ENCODE results near the gene MAPK8IP2.
"Not testable (repeated sequence)": the region's sequence is repeated elsewhere in the genome, so short reads cannot be mapped to it uniquely, and the experiment has no call there.

The MAPK8IP2 gene

GRCh38 chr22:50635591-50635990 is 35.0 kb downstream of the MAPK8IP2 start:
- DNase-seq (ENCODE audit: low spot score), result no peak

- DNase-seq (ENCODE audit: low spot score), result not testable (repeated sequence)
Observed at GRCh38 chr22:50640296-50640695, 39.7 kb downstream of the MAPK8IP2 start.

DNA sequence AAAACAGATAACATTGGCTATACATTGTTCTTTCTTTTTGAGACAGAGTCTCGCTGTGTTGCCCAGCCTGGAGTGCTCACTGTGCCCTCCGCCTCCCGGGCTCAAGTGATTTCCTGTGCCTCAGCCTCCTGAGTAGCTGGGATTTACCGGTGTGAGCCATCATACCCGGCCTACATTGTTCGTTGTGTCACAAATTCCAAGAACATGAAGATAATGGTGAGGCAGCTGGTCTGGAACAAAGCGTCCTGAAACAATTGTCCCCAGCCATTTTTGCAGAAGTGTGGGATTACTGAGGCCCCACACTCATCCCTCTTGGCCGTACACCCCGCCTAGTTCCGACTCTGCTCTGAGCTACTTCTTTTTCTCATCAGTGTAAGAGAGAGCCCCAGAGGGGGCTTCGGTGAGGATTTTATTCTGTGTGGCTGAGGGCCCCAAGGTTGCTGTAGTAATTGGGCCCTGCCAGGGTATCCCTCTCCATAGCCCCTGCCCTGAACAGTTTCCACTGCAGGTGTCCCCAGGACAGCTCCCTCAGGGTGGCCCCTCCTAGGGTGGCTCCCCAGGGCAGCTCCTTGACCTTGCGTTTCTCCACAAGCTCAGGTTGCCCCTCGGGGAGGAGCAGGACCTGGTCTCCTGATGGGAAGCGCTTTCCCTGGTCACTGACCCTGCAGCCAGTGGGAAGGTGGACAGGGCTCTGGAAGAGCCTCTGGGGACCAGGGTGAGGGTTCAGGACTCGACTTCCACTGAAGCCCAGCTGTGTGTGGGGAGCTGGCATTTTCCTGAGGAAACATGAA is 40.5 kb downstream of the MAPK8IP2 start:
- no peak for DNase-seq (ENCODE audit: low spot score)

GRCh38 chr22:50641696-50642607 is 41.4 kb downstream of the MAPK8IP2 start:
- no peak for DNase-seq (ENCODE audit: low spot score)

- not testable (repeated sequence) for DNase-seq (ENCODE audit: low spot score)
Observed at GRCh38 chr22:50643021-50643820, 42.6 kb downstream of the MAPK8IP2 start.

DNA sequence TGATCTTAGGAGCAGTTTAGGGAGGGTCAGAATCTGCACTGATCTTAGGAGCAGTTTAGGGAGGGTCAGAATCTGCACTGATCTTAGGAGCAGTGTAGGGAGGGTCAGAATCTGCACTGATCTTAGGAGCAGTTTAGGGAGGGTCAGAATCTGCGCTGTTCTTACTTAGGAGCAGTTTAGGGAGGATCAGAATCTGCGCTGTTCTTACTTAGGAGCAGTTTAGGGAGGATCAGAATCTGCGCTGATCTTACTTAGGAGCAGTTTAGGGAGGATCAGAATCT is 43.2 kb downstream of the MAPK8IP2 start:
- not testable (repeated sequence) for DNase-seq (ENCODE audit: low spot score)

GRCh38 chr22:50653256-50653655 is 52.7 kb downstream of the MAPK8IP2 start:
- DNase-seq (ENCODE audit: low spot score), result no peak

DNA sequence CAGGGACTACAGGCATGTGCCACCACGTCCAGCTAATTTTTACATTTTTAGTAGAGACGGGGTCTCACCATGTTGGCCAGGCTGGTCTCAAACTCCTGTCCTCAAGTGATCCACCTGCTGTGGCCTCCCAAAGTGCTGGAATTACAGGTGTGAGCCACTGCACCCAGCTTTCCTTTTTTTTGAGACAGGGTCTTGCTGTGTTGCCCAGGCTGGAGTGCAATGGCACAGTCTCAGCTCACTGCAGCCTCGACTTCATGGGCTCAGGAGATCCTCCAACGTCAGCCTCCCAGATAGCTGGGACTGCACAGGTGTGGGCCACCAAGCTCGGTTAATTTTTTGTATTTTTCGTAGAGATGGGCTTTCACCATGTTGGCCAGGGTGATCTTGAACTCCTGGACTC is 54.1 kb downstream of the MAPK8IP2 start:
- DNase-seq (ENCODE audit: low spot score), result not testable (repeated sequence)

DNA sequence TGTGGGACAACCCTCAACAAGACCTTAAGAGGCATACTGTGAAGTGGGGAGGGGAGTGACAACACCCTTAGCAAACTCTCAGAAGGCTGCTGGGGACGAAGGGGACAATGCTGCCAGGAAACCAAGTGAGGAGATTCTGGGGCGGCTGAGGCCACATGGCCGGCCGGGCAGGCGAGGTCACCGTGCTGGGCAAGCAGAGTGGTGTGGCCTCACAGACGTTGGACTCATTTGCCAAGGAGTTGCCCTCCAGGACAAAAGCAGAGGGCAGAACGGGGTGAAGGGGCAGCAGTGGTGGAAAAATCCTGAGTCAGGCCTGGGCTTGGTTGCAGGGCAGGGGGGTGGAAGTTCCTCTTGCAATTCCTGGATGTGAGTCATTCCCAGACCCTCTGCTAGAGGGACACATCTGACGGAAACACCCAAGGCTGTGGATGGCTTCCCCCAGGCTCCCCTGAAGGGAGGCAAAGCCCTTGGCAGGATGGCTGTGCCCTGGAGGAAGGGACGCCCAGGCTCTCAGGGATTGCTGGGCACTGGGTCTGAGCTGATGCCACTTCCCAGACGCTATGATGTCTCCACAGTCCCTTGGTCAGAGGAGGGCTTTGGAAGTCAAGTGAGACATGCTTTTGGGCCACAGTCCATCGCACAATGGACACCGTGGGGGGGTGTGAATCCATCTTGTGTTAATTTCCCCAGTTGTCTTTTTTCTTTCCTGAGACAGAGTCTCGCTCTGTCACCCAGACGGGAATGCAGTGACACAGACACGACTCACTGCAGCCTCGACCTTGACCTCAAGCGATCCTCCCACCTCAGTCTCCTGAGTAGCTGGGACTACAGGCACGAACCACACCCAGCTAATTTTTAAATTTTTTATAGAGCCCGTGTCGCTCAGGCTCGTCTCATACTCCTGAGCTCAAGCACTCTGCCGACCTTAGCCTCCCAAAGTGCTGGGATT is 55.8 kb downstream of the MAPK8IP2 start:
- DNase-seq (ENCODE audit: low spot score), result peak; percentile 52

DNA sequence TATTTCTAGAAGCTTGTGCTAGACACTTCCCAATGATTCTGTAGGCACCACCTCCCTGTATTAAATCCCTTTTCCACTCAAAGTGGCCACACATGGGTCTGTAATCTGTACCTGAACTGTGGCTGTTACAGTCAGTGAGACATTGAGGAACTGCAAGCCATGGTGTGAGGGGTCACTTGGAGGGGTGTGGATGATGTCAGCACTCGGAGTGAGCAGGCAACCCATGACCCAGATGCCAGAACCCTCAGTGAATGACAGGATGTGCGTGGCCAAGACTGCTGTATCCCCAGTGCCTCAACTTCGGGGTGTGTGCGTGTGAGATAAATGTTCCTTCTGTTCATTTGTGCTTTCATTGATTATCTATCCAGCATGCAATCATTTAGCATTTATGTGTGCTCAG is 57.3 kb downstream of the MAPK8IP2 start:
- DNase-seq (ENCODE audit: low spot score), result no peak

DNA sequence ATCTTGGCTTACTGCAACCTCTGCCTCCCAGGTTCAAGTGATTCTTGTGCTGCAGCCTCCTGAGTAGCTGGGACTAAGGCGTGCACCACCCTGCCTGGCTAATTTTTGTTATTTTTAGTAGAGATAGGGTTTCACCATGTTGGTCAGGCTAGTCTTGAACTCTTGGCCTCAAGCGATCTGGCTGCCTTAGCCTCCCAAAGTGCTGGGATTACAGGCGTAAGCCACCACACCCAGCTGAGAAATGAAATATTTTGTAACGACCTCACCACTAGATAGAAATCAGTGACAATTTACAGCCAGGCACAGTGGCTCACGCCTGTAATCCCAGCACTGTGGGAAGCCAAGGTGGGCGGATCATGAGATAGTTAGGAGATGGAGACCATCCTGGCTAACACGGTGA is 59.1 kb downstream of the MAPK8IP2 start:
- not testable (repeated sequence) for DNase-seq (ENCODE audit: low spot score)

GRCh38 chr22:50660306-50660705 is 59.7 kb downstream of the MAPK8IP2 start:
- DNase-seq (ENCODE audit: low spot score), result no peak
